Right ventricle myocardium superior (tissue), 1 donor: ENCODE results near the gene ANO9. TPM values are rescaled to one million over a fixed set of nuclear protein-coding genes. Genes with fewer than 3 reads are reported as not detected.
"Not testable (repeated sequence)": the region's sequence is repeated elsewhere in the genome, so short reads cannot be mapped to it uniquely, and the experiment has no call there.

ENCODE experiments used
- ATAC-seq: fragments of 200-7000 bp; cut with Tn5 transposase; one replicate; pipeline ENCODE4 v1.9.1; 2020; ENCODE audit warnings: mild to moderate bottlenecking; ENCODE audit not compliant: poor library complexity
- DNase-seq: peaks from one replicate; pipeline ENCODE4 v3.0.0-alpha.2; 2020
- intact Hi-C: fragments of 100-400 bp; cut with DNase I; formaldehyde crosslinking; loops from one replicate; pipeline ENCODE4 v1.11.2; 2022
- total RNA-seq: library from RNA; stranded (reverse); fragmentation: NEBNext Ultra II Directional; extraction: Animal tissue kit (Norgen Biotek cat#: 25700); gene quantifications from one replicate; pipeline ENCODE4 v1.2.1, GENCODE V29; 2021
- donor health status: DM: no; HTN: yes; CAD: no; lungs with severe emphysema.

Gene ANO9
- total RNA-seq, 1 donor from 2014 or later, result 0.08 TPM

DNA sequence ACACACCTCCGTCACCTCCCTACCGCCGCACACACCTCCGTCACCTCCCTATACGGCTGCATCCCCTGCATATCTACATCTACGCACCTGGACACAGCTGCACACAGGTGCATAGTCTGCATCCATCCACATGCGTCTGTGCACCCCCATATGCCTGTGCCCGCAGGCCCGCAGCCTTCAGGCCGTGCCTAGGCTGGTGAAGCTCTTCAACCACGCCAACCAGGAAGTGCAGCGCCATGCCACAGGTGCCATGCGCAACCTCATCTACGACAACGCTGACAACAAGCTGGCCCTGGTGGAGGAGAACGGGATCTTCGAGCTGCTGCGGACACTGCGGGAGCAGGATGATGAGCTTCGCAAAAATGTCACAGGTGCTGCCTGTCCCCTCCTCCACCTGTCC lies 43.0 kb downstream of the ANO9 start:
- ATAC-seq (no peak), DNase-seq (no peak)
- intact Hi-C loops, result no loop called here

DNA sequence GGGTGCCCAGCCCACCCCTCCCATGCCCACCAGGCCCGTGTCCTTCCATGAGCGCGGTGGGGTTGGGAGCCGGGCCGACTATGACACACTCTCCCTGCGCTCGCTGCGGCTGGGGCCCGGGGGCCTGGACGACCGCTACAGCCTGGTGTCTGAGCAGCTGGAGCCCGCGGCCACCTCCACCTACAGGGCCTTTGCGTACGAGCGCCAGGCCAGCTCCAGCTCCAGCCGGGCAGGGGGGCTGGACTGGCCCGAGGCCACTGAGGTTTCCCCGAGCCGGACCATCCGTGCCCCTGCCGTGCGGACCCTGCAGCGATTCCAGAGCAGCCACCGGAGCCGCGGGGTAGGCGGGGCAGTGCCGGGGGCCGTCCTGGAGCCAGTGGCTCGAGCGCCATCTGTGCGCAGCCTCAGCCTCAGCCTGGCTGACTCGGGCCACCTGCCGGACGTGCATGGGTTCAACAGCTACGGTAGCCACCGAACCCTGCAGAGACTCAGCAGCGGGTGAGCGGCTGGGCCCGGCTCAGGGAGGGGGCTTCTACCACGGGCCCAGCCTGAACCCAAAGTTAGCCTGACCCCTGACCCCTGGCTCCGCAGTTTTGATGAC lies 44.8 kb downstream of the ANO9 start:
- peak; percentile 80 for DNase-seq
- intact Hi-C loops, result no loop called here
- peak; percentile 81 for ATAC-seq

DNA sequence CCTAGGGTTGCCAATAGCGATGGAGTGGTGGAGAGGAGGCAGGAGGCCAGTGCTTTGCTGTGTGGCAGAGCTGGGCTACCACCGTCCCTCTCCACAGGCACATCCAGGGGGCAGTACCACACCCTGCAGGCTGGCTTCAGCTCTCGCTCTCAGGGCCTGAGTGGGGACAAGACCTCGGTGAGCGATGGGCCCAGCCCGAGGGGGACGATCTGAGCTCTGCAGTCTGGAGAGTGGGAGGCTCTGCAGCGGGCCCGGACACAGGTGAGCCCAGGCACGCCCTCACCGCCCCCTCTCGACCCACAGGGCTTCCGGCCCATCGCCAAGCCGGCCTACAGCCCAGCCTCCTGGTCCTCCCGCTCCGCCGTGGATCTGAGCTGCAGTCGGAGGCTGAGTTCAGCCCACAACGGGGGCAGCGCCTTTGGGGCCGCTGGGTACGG lies 45.3 kb downstream of the ANO9 start:
- ATAC-seq (peak; percentile 46), DNase-seq (no peak)
- intact Hi-C loops, result no loop called here

DNA sequence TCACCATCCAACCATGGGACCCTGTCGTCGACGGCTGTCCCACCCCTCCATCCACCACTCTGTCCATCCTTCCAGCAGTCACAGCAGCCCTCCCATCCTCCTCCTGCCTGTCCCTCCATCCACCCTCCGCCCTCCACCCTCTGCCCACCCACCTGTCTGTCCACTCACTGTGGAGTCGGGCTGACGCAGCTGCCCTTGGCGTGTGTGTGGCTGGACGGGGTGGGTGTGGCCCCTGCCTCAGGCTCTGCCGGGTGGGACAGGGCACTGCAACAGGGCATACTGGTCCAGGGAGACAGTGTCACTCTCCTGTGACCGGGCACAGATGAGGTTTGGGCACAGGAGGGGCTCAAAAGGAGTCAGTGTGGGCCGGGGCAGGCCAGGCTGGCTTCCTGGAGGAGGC lies 45.9 kb downstream of the ANO9 start:
- intact Hi-C loops, result no loop called here
- no peak for ATAC-seq
- no peak for DNase-seq

- peak; percentile 3 for ATAC-seq
- DNase-seq, result no peak
- intact Hi-C loops, result no loop called here
Measured at GRCh38 chr11:394858-395655, 46.8 kb downstream of the ANO9 start.

GRCh38 chr11:394034-394857 lies 47.6 kb downstream of the ANO9 start, which contains the start of gene PKP3:
PKP3 (plus strand) TSS chr11:394209; CDS start chr11:394293, 84 bp downstream.
- intact Hi-C loops, result no loop called here
- no peak for DNase-seq
- ATAC-seq, result peak; percentile 50

DNA sequence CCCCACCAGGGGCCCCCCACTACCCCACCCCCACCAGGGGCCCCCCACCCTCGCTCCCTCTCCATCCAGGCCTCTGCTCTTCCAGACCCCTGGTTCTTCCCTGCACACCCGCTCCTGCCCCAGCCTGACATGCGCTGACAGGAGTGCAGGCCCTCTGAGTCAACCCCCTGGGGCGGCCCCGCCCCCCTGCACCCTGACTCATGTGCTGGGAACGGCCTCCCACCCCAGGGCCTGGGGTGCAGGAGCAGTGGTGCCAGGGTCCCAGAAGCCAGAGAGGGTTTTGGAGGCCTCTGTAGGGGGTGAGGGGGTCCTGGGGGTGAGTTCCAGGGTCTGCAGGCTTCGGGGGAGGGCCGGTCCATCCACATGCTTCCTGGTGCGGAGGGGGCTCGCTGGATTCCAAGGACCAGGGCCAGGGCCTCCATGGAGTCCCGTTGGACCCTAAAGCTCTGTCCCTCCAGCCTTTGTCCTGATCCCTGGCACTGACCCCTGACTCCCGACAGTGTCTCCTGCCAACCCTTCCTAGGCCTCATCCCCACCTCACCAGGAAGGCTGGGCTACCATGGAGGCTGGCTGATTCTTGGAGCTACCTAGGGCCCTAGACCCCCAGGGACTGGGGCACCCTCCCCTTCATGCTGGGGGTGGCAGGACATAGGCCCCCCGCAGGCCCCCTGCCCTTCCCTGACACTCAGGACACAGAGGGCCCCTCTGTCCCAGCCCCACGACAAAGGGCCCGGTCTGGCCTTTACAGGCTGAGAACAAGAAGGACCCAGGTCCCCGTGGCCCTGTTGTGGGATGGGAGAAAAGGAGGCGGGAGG lies 48.4 kb downstream of the ANO9 start:
- DNase-seq (no peak), ATAC-seq (no peak)
- intact Hi-C loops, result no loop called here

DNA sequence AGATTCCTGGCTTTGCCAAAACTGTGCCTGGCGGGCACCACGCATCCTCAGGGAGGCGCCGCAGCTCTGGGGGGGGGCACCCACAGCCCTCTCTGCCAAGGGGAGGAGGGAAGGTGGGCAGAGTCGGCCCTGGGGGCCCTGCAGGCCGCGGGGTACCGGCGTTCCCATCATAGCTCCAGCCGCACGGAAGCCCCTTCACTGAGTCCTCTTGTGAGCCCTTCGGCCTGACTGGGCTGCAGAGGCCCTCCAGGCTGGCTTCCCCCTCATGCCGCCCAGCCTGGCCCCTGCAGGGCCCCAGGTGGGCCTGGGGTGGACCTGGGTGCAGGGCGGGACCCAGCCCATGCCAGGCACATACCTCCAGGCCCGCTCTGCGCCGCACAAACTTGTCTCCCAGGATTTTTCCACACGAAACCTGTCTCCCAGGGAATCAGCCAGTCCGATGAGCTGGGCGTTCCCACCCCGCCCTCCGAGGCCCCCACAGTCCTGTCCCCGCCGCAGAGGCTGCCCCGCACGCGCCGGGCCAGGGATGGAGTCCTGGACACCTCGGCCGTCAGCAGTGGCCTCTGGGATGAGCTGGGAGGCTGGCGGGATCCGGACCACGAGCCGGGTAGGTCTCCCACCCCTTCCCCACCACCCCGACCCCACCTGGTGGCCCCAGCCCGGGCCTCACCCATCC lies 49.6 kb downstream of the ANO9 start:
- intact Hi-C loops, result no loop called here
- DNase-seq (no peak), ATAC-seq (no peak)

DNA sequence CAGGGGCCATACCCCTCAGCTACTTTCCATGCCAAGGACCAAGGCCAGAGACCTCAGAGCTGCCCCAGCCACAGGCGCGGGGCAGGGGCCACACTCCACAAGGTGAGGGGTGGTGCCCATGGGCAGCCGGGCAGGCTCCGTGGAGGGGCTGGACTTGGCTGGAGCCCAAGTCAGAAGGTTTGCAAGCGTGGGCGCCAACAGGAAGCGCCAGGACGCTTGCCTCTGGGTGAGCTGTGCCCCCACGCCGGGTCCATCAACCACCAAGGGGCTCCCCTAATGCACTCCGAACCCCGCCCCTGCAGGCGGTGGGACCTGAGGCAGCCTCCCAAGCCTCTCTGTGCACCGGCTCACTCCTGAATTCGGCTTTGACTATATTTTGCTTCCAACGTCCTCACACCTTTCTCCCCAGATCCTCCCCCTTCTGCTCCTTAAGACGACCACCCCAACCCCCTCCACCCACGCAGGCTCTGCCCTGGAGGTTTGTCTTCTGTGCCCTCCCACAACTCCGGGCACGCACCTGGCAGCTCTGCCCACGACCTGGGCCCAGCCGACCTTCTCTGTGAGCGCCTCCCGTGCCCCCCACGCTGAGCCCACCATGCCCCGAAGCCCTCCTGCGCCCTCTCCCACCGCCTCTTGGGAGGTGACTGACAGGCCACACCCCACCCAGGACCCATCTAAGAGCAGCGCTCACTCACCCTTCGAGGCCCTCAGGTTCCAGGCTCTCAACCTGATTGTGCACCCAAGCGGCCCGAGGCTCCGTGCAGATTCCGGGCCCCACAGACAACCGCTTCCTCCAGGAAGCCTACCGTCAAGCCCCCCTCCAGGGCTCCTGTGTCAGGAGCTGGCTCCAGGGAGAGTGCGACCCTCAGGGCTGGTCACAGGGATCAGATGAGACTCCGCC lies 50.4 kb downstream of the ANO9 start:
- ATAC-seq (no peak), DNase-seq (no peak)
- intact Hi-C loops, result no loop called here

- DNase-seq (no peak), ATAC-seq (no peak)
- intact Hi-C loops, result no loop called here
Measured at GRCh38 chr11:390175-390574, 51.6 kb downstream of the ANO9 start.

GRCh38 chr11:389369-389768 lies 52.4 kb downstream of the ANO9 start:
- intact Hi-C loops, ATAC-seq: not testable (repeated sequence)

DNA sequence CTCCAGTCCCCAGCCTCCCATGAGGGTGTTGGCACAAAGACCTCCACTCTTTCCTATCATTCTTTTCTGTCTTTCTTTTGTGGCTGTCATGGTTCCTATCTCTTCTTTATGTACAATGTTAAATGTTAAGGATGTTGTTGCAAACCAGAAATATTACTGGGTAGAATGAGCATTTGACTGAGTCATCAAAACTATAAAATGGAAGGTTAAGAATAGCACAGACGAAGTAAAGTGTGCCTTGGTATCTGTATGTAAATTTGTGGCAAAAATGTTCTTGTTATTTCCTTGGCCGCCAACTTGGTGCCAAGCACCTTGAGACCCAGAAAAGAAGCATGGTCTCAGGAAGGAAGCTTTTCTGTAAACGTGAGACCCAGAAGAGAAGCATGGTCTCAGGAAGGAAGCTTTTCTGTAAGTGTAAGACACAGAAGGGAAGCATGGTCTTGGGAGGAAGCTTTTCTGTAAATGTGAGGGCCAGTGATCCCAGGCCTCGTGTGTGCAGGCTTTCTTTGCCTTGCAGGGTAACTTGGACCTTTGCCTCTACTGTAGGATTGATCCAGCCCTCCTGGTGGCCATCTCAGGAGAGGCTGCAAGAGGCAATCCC lies 54.5 kb downstream of the ANO9 start:
- intact Hi-C loops, result no loop called here
- ATAC-seq, result no peak
- DNase-seq, result no peak

More at GRCh38 chr11:389369-389768, 52.4 kb downstream of the ANO9 start:
- DNase-seq, result not testable (repeated sequence)

GRCh38 chr11:386483-386882 lies 55.3 kb downstream of the ANO9 start:
- no peak for DNase-seq
- intact Hi-C loops, result no loop called here
- ATAC-seq, result no peak

- intact Hi-C loops, result no loop called here
- ATAC-seq (no peak), DNase-seq (no peak)
Measured at GRCh38 chr11:385594-386351, 56.0 kb downstream of the ANO9 start.

DNA sequence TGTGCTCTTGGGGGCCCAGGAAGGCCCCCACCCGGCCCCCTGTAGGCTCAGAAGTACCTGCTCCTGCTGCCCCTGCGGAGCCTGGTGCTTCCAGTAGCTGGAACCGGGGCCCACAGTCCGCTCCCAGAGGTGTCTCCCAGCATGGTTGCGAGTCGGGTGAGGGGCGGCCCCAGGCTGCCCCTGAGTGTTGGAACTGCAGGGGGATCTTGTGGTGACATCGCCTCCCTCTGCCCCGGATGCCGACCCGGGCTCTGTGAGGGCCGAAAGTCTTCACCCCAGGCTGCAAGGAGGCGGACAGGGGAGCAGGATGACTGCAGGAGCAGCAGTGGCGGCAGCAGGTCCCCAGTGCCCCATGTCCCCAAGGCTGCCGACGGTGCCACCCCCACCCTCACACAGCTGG lies 57.3 kb downstream of the ANO9 start:
- DNase-seq, result no peak
- intact Hi-C loops, result no loop called here

GRCh38 chr11:383431-383830 lies 58.4 kb downstream of the ANO9 start:
- intact Hi-C loops, result no loop called here
- DNase-seq (no peak), ATAC-seq (no peak)

More for the DNA sequence above, 57.3 kb downstream of the ANO9 start:
- no peak for ATAC-seq
